Measurements from ENCODE around the gene RPL39. TPM values are rescaled to one million over a fixed set of nuclear protein-coding genes. Genes with fewer than 3 reads are reported as not detected.

The RPL39 gene
- total and polyA plus RNA-seq, 9 donors = 2,907 to 12,575 (median 3,754) TPM

DNA sequence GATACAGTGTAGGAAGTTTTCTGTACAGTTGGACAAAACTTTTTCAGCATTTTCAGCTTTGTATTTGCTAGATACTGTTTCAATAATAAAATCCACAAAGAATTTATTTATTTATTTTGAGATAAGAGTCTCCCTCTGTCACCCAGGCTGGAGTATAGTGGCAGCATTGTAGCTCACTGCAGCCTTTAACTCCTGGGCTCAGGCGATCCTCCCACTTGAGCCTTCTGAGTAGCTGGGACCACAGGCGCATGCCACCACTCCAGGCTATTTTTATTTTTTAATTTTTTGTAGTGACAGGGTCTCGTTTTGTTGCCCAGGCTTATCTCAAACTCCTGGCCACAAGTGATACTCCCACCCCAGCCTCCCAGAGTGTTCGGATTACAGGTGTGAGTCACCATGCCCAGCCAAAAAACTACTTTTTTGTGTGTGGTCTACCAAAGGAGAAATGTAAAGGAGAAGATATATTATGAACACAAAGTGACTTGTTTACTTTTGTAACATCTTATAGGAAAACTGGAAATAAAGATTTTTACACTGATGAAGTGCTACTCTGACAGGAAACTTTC lies 46.1 kb downstream of the RPL39 start:
- H3K9me3 ChIP-seq = no peaks in the 10 kb centered on the region
- no peak for DNase-seq
- WGBS, 3 donors = 33 to 55% (median 46%) methylated on average over 4 of the region's 4 CpGs
- no peaks in the 10 kb centered on the region for H3K36me3 ChIP-seq
- no peak overlapping the region for H3K27ac ChIP-seq
- intact Hi-C loops (cut with DNase I) = no loop called here
- H3K4me3 ChIP-seq = no peak overlapping the region
- H3K27me3 ChIP-seq = no peaks in the 10 kb centered on the region
- TF ChIP-seq, protein P1, sequence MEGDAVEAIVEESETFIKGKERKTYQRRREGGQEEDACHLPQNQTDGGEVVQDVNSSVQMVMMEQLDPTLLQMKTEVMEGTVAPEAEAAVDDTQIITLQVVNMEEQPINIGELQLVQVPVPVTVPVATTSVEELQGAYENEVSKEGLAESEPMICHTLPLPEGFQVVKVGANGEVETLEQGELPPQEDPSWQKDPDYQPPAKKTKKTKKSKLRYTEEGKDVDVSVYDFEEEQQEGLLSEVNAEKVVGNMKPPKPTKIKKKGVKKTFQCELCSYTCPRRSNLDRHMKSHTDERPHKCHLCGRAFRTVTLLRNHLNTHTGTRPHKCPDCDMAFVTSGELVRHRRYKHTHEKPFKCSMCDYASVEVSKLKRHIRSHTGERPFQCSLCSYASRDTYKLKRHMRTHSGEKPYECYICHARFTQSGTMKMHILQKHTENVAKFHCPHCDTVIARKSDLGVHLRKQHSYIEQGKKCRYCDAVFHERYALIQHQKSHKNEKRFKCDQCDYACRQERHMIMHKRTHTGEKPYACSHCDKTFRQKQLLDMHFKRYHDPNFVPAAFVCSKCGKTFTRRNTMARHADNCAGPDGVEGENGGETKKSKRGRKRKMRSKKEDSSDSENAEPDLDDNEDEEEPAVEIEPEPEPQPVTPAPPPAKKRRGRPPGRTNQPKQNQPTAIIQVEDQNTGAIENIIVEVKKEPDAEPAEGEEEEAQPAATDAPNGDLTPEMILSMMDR (IDR thresholded peaks at IDR 0.05) = no peak
- TF ChIP-seq EP300 (IDR thresholded peaks at IDR 0.05) (no peak), POLR2A (IDR thresholded peaks at IDR 0.05) (no peak)
- H3K4me1 ChIP-seq (ENCODE audit: insufficient read depth) = no peaks in the 10 kb centered on the region

DNA sequence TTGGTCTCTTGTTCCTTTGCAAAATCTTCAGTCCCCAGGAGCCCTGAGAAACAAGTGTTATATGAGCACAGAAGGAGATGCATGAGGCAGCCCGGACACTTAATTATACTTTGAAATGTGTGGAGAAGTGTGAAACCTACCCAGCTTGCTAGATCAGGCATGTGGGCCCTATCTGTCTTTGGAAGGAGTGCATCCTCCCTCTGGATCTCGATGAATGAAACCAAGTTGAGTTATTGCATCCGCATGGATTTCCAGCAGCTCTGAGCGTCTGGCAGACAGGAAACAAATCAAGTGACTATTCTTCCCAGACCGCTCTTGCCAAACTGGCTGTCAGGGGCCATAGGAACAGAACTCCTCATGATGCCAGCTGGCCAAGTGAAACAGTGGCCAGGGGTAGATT lies 52.7 kb downstream of the RPL39 start:
- TF ChIP-seq POLR2A (IDR thresholded peaks at IDR 0.05) (no peak), EP300 (IDR thresholded peaks at IDR 0.05) (no peak)
- TF ChIP-seq, protein P1 (IDR thresholded peaks at IDR 0.05) = no peak
- intact Hi-C loops (cut with DNase I) = loop anchor here in 2 of 4 donors (10.0 kb wide), 1 partner anchor 224 kb away; no protein-coding TSS in a partner anchor
- 46 to 56% (median 52%) methylated on average over 5 of the region's 5 CpGs for WGBS, 3 donors
- H3K27ac ChIP-seq = no peak overlapping the region
- H3K9me3 ChIP-seq = no peaks in the 10 kb centered on the region
- DNase-seq = no peak
- H3K4me1 ChIP-seq (ENCODE audit: insufficient read depth) = no peaks in the 10 kb centered on the region
- no peaks in the 10 kb centered on the region for H3K27me3 ChIP-seq
- no peaks in the 10 kb centered on the region for H3K36me3 ChIP-seq
- no peak overlapping the region for H3K4me3 ChIP-seq

Small RNA genes within 50 kb of the gene (small RNA-seq; reads per million reads assigned to genes)
- gene SNORA69 = not detected

Other genes starting within 250 kb of the RPL39 start
- 10 to 100 TPM; 18.9 to 27.3 (median 22.1) TPM for gene STEEP1, start 226.2 kb downstream of the RPL39 start, total RNA-seq
- 10 to 100 TPM; 22.9 to 51.9 TPM for gene STEEP1, start 226.2 kb downstream of the RPL39 start, polyA plus RNA-seq
- gene UBE2A, start 217.1 kb downstream of the RPL39 start, total RNA-seq = 10 to 100 TPM; 25.0 to 40.1 (median 30.2) TPM
- gene UBE2A, start 217.1 kb downstream of the RPL39 start, polyA plus RNA-seq = 10 to 100 TPM; 29.8 to 86.0 TPM
- 10 to 100 TPM in 3 of 7 donors, 1 to 10 TPM in 4; 7.5 to 12.5 (median 9.5) TPM for gene NKRF, start 185.2 kb downstream of the RPL39 start, total RNA-seq
- 10 to 100 TPM in 1 of 2 donors, 1 to 10 TPM in 1; 4.9 to 10.1 TPM for gene NKRF, start 185.2 kb downstream of the RPL39 start, polyA plus RNA-seq
- gene SEPTIN6, start 98.5 kb downstream of the RPL39 start, total RNA-seq = 10 to 100 TPM in 5 of 7 donors, 1 to 10 TPM in 2; 4.6 to 19.3 (median 13.5) TPM
- 10 to 100 TPM in 1 of 2 donors, 1 to 10 TPM in 1; 6.6 to 37.9 TPM for gene SEPTIN6, start 98.5 kb downstream of the RPL39 start, polyA plus RNA-seq
- gene SOWAHD, start 33.0 kb downstream of the RPL39 start, total RNA-seq = 1 to 10 TPM in 1 of 7 donors, under 1 TPM in 4, not detected in 2; 0.25 to 2.3 (median 0.58) TPM
- under 1 TPM; 0.12 to 0.27 TPM for gene SOWAHD, start 33.0 kb downstream of the RPL39 start, polyA plus RNA-seq
- gene UPF3B, start 61.3 kb upstream of the RPL39 start, total RNA-seq = 1 to 10 TPM; 3.5 to 8.1 (median 7.6) TPM
- 10 to 100 TPM; 11.1 to 11.7 TPM for gene UPF3B, start 61.3 kb upstream of the RPL39 start, polyA plus RNA-seq
- gene RNF113A, start 80.1 kb upstream of the RPL39 start, total RNA-seq = 10 to 100 TPM in 6 of 7 donors, 1 to 10 TPM in 1; 9.5 to 14.7 (median 13.5) TPM
- 10 to 100 TPM; 16.9 to 18.5 TPM for gene RNF113A, start 80.1 kb upstream of the RPL39 start, polyA plus RNA-seq
- gene NDUFA1, start 80.2 kb upstream of the RPL39 start, total RNA-seq = 10 to 100 TPM; 50.1 to 73.2 (median 65.1) TPM
- 100 to 1,000 TPM in 1 of 2 donors, 10 to 100 TPM in 1; 86.5 to 133 TPM for gene NDUFA1, start 80.2 kb upstream of the RPL39 start, polyA plus RNA-seq
- 10 to 100 TPM in 1 of 7 donors, 1 to 10 TPM in 2, not detected in 4; 1.3 to 10.1 (median 1.3) TPM for gene AKAP14, start 104.3 kb upstream of the RPL39 start, total RNA-seq
- under 1 TPM; 0.38 to 0.47 TPM for gene AKAP14, start 104.3 kb upstream of the RPL39 start, polyA plus RNA-seq
- 10 to 100 TPM in 4 of 7 donors, 1 to 10 TPM in 3; 7.6 to 11.6 (median 10.8) TPM for gene NKAP, start 152.1 kb upstream of the RPL39 start, total RNA-seq
- 10 to 100 TPM in 1 of 2 donors, 1 to 10 TPM in 1; 7.1 to 16.0 TPM for gene NKAP, start 152.1 kb upstream of the RPL39 start, polyA plus RNA-seq